Middle frontal gyrus (tissue), 1 donor: ENCODE results near the gene PITPNC1.
"Not testable (repeated sequence)": the region's sequence is repeated elsewhere in the genome, so short reads cannot be mapped to it uniquely, and the experiment has no call there.

Experiments
- DNase-seq: peaks from one replicate; pipeline ENCODE4 v3.0.0-alpha.2; 2015; ENCODE audit warnings: low spot score; ENCODE audit errors: extremely low spot score

The PITPNC1 gene

DNA sequence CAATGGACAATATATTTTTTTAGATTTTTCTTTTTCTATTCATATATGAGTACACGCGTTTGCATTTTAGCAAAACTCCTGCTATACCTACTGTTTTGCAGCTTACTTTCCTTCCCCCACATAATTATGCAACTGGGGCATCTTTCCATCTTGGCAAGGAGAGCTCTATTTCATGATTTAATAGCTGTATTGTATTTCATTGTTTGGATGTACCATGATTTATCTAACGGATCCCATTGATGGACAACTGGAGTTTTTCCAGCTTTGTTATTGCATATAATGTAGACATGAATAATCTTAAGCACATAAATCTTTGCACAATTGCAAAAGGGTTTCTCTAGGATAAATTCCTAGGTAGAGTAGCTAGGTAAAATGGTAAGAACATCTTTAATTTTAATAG lies 133.9 kb downstream of the PITPNC1 start:
- DNase-seq, result no peak

DNA sequence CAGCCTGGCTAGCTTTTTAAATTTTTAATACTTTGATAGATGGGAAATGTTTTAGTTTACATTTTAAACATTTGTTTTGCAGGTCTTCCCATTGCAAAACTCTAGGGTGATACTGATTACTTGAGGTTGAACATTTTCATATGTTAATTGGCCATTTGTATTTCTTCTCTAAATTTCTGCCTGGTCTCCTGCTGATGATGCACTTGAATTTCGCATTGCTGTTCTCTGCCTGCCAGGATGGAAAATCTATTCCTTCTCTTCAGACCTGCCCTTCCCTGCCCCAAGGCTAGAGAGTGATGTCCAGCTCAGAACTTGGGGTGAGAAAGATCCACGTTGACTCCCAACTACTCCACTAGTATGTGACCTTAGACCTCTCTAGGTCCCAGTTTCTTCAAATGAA lies 134.7 kb downstream of the PITPNC1 start:
- DNase-seq, result no peak

DNA sequence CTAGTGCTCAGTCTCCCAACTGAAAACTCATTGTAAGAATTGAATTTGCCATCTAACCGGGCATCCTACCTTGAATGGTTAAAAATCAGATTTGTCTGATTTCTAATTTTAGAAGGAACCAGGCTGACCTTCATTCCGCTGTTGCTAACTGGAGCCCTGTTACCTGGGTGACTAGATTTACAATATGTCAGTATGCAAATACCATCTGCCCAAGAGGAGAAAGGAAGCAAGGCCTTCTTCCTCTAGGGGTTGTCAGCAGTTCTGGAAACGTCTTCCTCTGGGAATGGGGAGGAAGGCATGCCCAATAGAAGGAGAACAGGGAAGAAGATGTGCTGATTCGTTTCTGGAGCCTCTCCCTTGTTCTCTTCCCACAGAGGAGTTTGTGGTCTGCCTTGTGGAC lies 137.9 kb downstream of the PITPNC1 start:
- DNase-seq, result no peak

DNA sequence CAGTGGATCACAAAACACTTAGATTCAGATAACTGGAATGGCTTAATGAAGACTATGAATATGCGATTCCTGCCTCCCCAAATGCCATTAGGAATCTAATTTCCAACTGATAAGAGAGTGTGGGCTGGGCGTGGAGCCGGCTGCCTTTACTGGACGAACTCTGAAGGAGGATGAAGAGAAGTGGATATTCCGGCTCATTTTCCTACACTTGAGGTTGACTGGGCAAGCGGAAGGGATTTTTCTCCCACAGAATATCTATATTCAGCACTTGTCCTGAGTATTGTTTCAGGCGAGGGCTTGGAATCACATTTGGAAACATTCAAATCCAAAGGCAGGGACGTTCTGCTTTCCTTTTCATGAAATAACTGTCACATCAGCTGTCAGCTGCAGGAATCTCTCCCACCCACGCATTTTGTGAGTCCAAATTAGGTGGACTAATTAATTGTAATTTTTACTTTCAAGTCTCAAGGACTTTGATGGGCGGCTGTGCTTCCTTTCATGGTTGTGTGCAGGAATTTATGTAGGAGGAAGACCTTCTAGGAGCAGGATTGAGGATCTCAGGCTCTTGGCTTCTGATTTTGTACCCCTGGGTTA lies 138.5 kb downstream of the PITPNC1 start:
- no peak for DNase-seq

DNA sequence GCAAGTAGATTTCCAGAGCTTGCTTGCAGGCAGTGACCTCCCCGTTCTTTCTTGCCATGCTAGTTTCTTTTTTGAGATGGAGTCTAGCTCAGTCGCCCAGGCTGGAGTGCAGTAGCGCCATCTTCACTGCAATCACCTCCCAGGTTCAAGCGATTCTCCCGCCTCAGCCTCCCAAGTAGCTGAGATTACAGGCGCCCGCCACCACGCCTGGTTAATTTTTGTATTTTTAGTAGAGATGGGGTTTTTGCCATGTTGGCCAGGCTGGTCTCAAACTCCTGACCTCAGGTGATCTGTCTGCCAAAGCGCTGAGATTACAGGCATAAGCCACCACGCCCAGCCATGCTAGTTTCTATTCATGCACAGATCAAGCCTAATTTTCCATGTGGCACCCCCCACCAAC lies 139.5 kb downstream of the PITPNC1 start:
- DNase-seq, result not testable (repeated sequence)

DNA sequence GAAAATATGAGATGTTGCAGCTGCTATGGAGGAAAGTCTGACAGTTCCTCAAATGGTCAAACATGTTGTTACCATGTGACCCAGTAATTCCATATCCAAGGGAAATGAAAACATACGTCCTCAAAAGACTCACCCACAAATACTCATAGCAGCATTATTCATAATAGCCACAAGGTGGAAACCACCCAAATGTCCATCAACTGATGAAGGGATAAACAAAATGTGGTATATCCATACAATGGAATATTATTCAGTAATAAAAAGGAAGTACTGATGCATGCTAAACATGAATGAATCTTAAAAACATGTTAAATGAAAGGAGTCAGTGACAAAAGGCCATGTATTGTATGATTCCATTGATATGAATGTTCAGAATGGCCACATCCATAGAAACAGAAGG lies 140.2 kb downstream of the PITPNC1 start:
- DNase-seq, result no peak

DNA sequence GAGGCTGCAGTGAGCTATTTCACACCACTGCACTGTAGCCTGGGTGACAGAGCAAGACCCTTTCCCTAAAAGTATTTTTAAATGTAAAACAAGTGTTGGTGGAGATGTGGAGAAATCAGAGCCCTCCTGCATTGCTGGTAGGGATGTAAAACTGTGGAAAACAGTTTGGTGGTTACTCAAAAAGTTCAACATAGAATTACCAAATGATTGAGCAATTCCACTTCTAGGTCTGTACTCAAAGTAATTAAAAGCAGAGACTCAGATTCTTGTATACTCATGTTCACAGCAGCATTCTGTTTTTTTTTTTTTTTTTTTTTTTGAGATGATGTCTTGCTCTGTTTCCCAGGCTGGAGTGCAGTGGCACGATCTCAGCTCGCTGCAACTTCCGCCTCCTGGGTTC lies 141.8 kb downstream of the PITPNC1 start:
- no peak for DNase-seq

DNA sequence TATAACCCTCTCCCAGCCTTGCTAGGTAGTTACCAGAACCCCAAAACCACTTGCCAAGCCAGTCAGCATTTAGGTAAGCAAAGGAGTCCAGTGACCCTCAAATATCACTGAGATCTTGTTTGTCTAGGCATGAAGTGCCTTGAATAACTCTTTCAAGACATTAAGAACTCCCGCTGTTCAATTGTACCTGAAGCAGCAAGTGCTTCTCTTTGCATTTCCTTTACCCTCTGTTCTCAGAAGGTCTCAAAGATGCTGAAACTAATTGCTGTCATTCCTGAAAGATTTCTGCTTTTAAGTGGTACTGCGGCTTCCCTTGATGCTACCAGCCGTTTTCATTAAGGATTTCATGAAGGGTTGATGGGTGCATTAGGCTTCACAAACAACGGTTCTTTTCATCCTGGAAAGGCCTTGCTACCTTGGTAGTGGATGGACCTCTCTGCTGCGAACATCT lies 142.7 kb downstream of the PITPNC1 start:
- no peak for DNase-seq

DNA sequence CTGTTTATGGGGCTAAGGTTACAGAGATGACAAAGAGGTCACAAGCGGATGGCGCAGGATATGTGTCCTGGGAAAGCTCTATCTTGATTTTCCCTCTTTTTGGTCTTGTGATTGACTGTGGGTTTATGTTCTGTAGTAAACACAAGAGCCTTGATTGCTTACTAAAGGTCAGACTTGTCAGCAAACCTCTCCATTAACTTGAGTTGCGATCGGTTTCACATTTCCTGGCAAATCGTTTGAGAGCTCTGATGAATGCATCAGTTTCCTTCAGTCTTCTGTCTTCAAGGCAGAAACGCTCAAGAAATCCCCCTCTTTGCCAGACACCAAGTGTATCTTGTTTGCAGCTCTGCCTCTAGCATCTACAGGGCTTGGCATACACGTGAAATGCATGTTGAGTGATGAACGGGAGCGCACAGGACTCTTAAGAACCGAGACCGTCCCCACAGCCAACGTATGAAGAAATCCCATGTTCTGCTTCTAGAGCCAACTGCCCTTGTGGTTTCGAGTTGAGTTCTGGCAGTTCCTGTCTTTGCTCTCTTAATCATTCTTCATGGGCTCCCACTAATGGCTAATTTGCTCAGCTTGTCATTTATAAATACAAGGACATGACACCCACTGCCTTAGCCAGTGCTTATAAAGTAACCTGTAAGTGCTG lies 143.3 kb downstream of the PITPNC1 start:
- DNase-seq, result no peak

DNA sequence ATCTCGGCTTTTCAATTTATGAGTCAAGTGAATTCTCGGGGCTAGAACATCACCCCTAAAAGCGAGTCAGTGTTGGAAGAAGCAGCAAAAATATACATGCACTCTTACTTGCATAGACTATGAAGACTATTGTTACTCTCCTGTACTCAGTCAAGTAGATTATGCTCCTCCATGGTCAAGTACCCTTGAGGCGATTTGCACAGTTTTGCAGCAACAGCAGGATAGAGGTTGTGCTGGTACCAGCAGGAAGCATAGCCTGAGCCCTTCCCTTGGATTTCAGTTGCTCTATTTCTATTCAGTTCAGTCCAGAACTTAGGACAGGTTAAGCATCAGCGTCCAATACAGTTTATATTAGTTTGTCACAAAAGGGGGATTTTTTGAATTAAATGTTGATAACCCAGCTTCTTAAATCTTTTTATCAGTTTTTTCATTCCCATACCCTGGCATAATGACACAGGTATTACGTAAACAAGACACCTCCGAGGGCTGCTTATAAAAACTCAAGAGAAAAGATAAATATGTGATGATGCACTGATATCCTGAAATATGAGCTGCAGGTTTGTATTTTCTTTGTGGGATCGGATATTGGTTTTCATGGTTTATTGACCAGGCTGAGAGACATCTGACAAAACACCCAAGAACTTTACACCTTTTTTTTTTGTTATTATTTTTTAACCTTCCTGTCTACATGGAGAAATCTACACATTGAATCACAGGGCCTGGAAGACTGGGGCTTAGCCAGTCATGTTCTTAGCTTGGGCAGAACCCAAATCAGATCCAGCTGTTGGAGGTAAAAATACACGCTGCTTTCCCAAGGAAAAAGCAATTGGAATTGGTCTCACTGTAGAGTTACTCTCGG lies 144.1 kb downstream of the PITPNC1 start:
- DNase-seq, result no peak

DNA sequence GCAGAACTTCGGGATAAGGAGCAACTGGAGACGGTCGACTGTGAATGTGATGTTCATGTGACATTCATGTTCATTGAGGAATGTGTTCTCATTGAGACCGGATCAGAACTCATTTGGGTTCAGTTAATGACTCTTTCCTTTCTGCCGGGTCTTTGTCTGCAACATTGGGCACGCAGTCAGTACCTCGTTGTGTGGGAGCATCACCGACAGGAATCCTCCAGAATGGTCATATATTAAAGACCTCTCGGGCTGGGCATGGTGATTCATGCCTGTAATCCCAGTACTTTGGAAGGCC lies 144.6 kb downstream of the PITPNC1 start:
- no peak for DNase-seq

DNA sequence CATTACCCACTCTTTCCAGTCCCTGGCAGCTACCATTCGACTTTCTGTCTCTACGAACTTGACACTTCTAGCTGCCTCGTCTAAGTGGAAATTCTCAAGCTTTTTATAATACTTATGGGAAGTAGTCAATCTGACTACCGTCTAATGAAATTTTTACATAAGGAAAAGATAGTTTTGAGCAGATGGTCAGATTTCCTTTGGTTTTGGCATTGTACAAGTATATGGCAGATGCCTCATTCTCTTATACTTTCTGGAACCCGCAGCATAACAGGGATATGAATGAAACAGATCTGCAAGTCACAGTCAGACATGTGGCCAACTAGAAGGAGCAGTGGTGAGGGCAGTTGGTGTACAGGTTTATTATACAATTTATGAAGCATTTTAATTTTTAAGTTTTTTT lies 146.0 kb downstream of the PITPNC1 start:
- DNase-seq, result no peak

DNA sequence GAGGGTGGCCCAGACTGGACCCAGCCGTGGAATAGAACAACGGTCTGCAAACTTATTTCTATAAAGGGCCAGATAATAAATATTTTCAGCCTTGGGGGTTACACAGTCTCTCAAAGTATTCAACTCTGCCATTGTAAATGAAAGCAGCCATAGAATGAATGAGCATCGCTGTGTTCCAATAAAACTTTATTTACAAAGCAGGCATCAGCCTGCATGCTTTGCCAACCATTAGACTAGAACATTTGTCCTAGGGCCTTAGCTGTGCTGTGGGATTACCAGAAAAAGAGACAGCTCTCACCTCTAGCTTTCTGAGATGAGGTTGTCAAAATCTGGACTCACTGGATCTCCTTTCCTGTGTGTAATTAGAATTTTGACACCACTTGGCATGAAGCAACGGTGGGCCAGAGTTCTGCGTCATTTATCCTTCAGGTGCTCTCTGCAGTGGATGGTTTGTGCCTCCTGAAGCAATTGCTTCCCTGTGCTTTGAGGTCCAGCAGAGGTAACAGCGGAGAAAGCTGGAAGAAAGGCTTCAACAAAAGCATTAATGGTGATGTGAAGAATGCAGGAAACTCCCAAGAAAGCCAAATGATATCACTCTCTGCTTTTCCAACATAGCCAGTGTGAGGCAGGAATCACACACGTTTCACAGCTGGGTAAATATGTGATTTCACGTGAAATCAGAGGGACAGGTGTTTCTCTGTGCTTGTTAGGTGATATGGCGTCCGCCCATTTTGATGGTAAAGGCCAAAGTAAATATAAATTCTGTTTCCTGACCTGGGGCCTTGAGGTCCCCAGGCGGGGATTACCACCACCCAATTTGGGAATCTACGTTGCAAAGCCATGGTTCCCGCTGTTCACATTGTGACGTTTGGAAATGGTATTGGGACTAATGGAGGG lies 148.4 kb downstream of the PITPNC1 start:
- DNase-seq, result no peak

DNA sequence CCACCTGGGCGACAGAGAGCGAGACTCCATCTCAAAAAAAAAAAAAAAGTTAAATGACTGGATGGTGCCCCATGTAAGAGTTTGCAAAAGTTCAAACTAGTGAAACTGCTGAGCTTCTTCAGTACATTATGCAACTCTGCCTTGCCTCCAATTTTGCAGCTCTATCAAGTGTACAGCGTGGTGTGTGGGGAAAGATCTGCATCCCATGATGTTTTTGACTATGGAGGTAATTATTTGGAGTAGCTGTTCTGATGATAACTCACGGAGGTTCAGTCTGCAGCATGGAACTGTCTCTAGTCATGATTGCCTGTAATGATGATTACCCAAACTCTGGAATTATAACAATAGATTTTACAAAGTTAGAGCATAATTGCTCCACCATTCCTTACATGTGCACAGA lies 149.6 kb downstream of the PITPNC1 start:
- no peak for DNase-seq

DNA sequence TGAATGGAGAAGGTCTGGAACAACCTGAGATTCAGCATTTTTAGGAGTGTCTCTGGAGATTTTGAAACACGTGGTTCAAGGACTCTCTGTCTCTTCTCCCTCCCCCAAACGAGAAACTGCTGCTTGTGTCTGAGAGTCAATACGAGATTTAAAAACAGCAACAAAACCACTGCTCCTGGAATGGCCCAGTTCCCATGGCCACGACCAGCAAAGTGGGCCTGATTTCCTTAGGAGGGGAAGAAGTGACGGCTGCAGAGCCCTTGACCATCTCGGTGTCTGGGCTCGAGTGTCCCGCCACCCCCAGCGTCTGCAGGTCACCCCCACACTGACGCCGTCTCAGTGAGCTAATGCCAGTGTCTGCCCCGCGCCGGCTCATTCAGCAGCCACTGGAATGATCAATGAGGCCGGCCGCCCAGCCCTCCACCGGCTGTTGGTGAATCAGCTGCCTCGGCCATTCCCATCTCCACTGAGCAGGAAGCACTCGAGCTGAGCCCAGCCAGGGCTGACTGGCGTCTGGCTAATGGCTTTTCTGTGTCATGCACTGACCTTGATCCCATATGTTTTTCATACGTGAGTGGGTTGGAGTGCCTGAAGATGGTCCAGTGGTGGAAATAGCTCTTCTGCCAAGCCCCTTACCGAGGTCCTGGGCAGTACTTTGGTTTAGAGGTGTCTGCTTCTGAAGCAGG lies 151.8 kb downstream of the PITPNC1 start:
- no peak for DNase-seq

DNA sequence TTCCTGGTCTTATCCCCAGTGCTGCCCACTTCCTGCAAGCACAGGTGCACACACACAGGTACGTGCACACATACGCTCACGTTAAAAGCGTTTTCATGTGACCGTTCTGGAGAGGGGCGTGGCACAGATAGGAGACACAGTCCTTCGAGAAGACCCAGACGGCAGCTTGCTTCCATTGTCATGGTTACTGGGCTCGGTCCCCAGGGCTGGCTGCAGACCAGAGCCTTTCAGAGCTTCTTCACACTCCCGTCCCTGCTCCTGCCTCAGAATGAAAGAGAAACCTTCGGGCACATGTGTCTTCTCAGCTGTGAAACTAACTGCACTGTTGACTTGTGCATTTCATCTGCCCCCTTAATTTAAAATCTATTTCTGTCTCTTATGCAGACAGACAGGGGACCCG lies 154.2 kb downstream of the PITPNC1 start:
- DNase-seq, result no peak

DNA sequence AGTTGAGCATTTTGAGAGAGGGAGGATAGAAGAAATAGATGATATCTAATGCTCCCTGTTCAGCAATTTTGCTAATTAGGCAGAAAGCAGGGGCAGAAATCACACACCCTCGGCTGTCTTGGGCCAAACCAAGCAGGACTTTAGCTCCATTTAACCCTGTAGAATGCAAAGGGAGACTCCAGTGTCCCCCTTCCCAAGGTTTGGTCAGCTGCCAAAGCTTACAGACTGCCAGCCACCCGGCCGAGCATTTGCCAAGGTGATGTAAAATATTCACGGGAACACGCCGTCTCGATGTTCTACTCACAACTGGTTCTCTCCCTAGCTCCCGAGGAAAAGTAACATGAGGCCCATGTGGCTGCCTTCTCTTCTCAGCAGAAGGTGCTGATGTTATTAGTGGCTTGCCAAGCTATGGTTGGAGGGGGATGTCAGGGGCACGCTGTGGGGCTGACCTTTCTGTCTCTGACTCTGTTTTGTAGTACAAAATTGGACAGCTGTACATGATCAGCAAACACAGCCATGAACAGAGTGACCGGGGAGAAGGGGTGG lies 155.3 kb downstream of the PITPNC1 start:
- no peak for DNase-seq

DNA sequence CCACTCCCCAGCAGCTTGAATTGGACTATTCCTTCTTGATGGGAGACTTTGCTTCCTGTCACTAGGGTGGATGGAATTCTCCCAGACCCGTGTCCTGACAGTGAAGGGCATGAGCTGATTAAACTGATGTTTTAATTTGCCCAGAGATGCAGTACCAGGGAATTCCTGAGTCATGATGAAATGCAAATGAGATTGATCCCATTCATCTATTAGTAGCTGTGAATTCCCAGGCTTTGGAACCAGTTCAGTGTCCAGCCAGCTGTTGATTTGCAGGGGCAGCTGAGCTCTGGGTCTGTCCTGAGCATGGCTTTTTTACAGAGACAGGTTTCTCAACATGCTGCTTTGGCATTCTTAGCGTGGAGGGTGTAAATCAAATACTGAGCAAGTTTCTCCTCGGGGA lies 157.9 kb downstream of the PITPNC1 start:
- no peak for DNase-seq

DNA sequence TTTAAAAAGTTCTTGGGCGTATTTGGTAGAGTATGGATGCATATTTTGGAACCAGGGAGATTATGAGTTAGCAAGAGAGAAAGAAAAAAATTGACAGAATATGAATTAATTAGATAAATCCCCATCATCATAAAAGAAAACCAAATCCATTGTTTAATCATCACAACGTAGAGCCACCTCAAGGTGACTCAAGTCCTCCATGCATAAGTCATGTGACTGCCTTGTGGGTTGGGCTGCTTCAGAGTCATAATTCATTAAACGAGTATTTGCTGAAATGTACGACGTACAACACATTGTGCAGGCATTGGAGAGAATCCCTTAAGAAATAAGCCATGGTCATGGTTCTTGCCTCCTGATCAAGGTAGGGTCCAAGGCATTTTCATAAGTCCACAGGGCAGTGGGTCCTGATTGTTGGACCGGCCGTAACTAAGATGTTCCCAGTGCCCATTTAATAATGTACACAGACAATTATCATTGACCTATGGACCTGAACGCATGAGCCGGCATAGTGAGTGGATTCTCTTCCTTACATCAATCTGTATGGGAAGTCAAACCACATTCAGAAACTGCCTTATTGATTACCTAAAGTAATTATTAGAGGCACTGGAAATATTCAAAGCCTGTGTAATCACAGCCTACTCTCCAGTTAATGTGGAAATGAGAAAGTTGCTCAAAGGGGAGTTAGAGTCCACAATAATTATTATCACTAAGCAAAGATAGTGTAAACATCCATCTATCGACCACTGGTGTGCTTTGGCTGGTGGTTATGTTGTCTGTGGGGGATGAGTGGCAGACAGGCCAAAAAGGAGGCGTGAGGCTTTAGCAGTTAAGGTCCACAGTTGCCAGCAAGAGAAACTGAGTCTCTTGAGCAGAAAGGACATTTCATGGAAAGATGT lies 165.4 kb downstream of the PITPNC1 start:
- no peak for DNase-seq
